Activated naive CD4-positive, alpha-beta T cell treated with anti-CD3 and anti-CD28 coated beads, Interleukin-2, amount 50 U/mL, for 24 hours (primary cell): ENCODE data around the gene PEX6.
"Not testable (repeated sequence)": the region's sequence is repeated elsewhere in the genome, so short reads cannot be mapped to it uniquely, and the experiment has no call there.

Source experiments
- H3K27ac Mint-ChIP-seq: one replicate; pipeline ENCODE4 v1.8.0; 2021; ENCODE audit warnings: mild to moderate bottlenecking, mixed read lengths
- H3K27me3 Mint-ChIP-seq: one replicate; pipeline ENCODE4 v1.8.0; 2021; ENCODE audit warnings: mixed read lengths
- H3K36me3 Mint-ChIP-seq: one replicate; pipeline ENCODE4 v1.8.0; 2021; ENCODE audit warnings: mixed read lengths
- H3K4me1 Mint-ChIP-seq: one replicate; pipeline ENCODE4 v1.8.0; 2021; ENCODE audit warnings: mixed read lengths
- H3K4me3 Mint-ChIP-seq: one replicate; pipeline ENCODE4 v1.8.0; 2021; ENCODE audit warnings: mild to moderate bottlenecking, mixed read lengths
- H3K9me3 Mint-ChIP-seq: one replicate; pipeline ENCODE4 v1.8.0; 2021; ENCODE audit warnings: mixed read lengths

The PEX6 gene

DNA sequence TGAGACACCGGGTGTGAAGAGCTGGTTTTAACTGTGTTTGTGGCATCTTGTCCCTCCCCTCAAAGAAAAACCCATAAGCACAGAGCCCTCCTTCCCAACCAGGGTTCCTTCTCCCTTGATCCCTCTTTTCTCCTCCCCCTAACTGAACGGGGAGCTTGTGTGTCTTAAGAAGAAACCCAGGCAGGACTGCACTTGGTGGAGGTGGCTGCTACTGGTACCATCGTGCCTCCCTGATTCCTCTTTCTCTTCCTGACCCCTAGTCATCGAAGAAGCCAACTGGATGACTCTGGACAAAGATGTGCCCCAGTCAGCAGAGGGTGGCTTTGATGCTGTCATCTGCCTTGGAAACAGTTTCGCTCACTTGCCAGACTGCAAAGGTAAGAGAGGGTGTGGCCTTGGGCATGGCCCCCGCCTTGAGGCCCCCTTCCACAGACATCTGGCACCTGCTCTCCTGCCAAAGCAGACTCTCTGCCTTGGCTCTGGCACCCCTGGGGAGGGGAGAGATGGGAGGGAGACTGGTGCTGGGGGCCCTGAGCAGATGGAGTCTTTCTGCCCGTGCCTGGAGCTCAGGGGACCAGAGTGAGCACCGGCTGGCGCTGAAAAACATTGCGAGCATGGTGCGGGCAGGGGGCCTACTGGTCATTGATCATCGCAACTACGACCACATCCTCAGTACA, 16.3 kb downstream of the PEX6 start:
- H3K36me3 Mint-ChIP-seq: peaks cover 8% of the 10 kb centered on the region
- H3K4me3 Mint-ChIP-seq: peak overlapping the region; percentile 36
- no peaks in the 10 kb centered on the region for H3K27me3 Mint-ChIP-seq
- no peak overlapping the region for H3K27ac Mint-ChIP-seq
- peaks cover 17% of the 10 kb centered on the region for H3K4me1 Mint-ChIP-seq
- H3K9me3 Mint-ChIP-seq: no peaks in the 10 kb centered on the region

DNA sequence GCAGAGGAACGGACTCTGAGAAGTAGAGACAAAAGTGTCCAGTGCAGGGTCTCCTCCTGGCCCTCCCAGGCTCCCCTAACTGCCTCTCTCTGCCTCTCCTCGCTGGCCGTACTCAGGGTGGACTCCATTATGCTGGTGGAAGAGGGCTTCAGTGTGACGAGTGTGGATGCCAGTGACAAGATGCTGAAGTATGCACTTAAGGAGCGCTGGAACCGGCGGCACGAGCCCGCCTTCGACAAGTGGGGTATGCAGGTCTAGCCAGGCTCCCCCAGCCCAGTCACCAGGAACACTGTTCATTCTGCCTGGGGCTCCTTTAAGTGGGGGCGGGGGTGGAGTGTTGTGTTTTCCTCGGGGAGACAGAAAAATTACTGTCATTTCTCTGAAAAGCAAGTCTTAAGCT, 16.9 kb downstream of the PEX6 start:
- H3K27me3 Mint-ChIP-seq: no peaks in the 10 kb centered on the region

DNA sequence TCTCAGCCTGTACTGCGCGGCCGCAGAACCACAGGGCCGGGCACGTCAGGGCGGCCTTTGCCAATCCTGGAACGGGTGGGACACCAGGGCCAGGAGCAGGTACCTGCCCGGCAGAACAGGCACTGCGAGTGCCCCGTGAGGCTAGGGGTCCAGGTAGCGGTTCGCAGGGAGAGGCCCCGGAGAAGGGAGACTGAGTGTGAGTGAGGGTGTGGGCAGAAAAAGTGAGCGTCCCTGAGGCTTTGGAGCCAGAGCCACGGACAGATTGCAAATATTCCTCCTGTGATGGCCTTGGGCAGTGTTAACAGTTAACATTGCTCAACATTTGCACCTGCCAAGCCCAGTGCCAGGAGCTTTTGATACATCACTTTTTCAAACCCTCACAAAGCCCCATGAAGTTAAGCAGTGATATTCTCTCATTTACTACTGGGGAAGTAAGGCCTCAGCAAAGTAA, 17.9 kb downstream of the PEX6 start:
- Mint-ChIP-seq H3K27ac (no peak overlapping the region), H3K36me3 (peaks cover 8% of the 10 kb centered on the region), H3K4me1 (peaks cover 17% of the 10 kb centered on the region), H3K4me3 (peak overlapping the region; percentile 77), H3K9me3 (no peaks in the 10 kb centered on the region), H3K27me3 (no peaks in the 10 kb centered on the region)

More for the DNA sequence above, 16.9 kb downstream of the PEX6 start:
- Mint-ChIP-seq H3K27ac (no peak overlapping the region), H3K4me3 (peak overlapping the region; percentile 36), H3K4me1 (peaks cover 17% of the 10 kb centered on the region), H3K9me3 (no peaks in the 10 kb centered on the region), H3K36me3 (peaks cover 8% of the 10 kb centered on the region)

DNA sequence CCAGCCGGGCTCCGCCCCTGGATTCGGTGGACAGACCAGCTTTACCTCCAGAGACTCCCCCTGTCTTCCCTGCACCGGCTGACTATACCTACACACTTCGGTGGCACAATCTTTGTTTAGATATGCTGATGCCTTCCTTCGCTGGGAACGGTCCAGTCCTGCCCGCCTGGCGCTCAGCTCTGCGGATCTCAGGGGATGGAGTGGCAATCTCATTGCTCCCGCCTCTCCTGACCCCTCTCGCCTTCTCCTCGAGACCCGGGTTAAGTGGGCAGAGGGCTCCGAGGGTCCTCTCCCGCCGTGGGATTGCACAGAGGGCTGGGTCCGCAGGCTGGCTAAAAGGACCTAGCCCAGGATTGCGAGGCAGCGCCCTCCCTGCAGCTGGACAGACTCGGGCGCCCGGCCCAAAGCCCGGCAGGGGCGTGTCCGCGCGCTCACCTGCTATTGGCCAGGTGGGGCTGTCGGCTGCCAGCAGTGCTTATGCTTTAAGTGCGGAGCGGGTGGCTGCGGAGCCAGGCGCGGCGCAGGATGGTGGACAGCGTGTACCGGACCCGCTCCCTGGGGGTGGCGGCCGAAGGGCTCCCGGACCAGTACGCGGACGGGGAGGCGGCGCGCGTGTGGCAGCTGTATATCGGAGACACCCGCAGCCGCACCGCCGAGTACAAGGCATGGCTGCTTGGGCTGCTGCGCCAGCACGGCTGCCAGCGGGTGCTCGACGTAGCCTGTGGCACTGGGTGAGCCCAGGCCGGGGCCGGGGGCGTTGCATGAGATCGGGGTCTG, 18.6 kb downstream of the PEX6 start, which contains the start of gene GNMT:
TSS of gene GNMT (plus strand) at position 512 of the 777 bp plus-strand sequence. CDS start at position 526, 14 bp downstream.
- peak within 1 kb of the TSS; percentile 77 for H3K4me3 Mint-ChIP-seq
- no peak within 1 kb of the TSS for H3K27ac Mint-ChIP-seq
- peaks cover 5% of the 10 kb centered on the region for H3K36me3 Mint-ChIP-seq
- no peaks in the 10 kb centered on the region for H3K9me3 Mint-ChIP-seq
- H3K4me1 Mint-ChIP-seq: peaks cover 17% of the 10 kb centered on the region
- H3K27me3 Mint-ChIP-seq: no peaks in the 10 kb centered on the region

DNA sequence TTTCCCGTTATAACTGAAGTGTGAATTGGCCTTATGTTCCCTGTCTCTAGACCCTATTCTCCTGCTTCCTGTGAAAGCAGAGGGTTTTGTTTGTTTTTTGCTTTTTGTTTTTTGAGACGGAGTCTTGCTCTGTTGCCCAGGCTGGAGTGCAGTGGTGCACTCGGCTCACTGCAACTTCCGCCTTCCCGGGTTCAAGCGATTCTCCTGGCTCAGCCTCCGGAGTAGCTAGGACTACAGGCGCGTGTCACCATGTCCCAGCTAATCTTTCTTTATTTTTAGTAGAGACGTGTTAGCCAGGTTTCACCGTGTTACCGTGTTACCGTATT, 19.1 kb downstream of the PEX6 start:
- H3K4me3 Mint-ChIP-seq: peak overlapping the region; percentile 77
- peaks cover 4% of the 10 kb centered on the region for H3K36me3 Mint-ChIP-seq
- peaks cover 17% of the 10 kb centered on the region for H3K4me1 Mint-ChIP-seq
- no peak overlapping the region for H3K27ac Mint-ChIP-seq
- no peaks in the 10 kb centered on the region for H3K27me3 Mint-ChIP-seq
- no peaks in the 10 kb centered on the region for H3K9me3 Mint-ChIP-seq

DNA sequence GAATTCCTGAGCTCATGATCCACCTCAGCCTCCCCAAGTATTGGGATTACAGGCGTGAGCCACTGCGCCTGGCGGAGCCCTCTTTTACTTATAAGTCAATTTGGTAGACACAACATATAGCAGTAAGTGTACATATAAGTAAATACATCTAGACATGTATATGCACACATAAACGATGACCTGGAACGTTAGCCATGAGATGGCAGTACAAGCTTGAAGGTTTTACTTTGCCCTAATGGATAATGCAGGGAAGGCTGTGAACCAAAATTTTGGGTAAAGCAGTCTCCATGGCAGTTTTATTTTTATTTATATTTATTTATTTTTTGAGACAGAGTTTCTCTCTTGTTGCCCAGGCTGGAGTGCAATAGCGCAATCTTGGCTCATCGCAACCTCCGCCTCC, 20.9 kb downstream of the PEX6 start:
- H3K4me1 Mint-ChIP-seq: peaks cover 17% of the 10 kb centered on the region
- no peaks in the 10 kb centered on the region for H3K9me3 Mint-ChIP-seq
- no peak overlapping the region for H3K27ac Mint-ChIP-seq
- H3K4me3 Mint-ChIP-seq: no peak overlapping the region
- no peaks in the 10 kb centered on the region for H3K27me3 Mint-ChIP-seq
- no peaks in the 10 kb centered on the region for H3K36me3 Mint-ChIP-seq

DNA sequence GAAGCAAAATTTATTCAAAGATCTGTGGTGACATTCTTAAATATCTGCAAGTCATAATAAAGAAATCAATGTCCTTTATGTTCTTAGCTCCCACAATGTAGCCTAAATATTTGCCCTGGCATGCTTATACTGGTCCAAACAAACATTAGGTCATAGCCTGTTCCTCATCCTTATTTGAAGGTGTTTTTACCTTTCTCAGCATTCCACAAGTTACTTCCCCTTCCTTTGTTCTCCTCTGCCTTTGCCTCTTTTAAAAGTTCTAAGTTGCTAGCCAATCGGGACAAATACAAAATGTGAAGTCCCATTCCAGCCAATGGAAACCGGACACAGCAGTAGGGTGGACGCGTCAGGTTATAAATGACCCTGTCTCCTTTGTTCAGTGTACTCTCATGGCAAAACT, 24.6 kb downstream of the PEX6 start:
- not testable (repeated sequence) for H3K9me3 Mint-ChIP-seq, H3K4me1 Mint-ChIP-seq, H3K36me3 Mint-ChIP-seq, H3K27ac Mint-ChIP-seq, H3K27me3 Mint-ChIP-seq, H3K4me3 Mint-ChIP-seq

DNA sequence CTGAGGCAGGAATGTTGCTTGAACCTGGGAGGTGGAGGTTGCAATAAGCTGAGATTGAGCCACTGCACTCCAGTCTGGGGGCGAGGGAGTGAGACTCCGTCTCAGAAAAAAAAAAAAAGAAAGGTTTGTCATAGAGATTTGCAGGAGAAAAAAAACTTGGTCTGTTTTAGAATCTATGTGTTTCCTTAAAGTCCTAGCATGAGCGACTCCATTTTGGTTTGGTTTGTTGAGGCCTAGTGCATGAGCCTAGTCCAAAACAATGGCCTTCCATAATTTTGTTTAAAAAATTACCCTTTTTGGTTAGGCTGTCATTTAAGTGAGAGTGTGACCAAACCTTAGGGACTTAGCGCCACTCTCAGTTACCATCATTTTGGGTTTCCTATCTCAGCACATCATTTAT, 26.6 kb downstream of the PEX6 start:
- Mint-ChIP-seq H3K36me3 (peaks cover 2% of the 10 kb centered on the region), H3K4me3 (no peak overlapping the region), H3K27ac (no peak overlapping the region), H3K27me3 (no peaks in the 10 kb centered on the region), H3K9me3 (no peaks in the 10 kb centered on the region), H3K4me1 (no peaks in the 10 kb centered on the region)

DNA sequence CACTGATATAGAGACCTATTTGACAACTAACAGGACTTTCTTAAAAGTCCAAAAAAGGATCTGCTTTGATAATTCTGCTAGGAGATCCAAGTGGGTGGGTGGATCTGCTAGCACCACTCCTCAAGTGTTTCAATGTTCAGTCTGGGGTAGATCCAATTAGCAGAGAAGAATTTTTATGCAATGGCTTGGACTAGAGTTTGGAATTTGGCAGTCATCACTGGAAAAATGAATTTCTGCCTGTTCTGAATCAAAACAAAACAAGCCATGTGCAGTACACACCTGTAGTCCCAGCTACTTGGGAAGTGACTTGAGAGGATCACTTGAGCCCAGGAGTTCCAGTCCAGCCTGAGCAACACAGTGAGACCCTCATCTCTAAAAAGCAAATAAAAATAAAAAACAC, 31.0 kb downstream of the PEX6 start:
- no peaks in the 10 kb centered on the region for H3K27me3 Mint-ChIP-seq
- H3K27ac Mint-ChIP-seq: peak overlapping the region; percentile 43
- H3K36me3 Mint-ChIP-seq: peaks cover 6% of the 10 kb centered on the region
- H3K4me3 Mint-ChIP-seq: no peak overlapping the region
- no peaks in the 10 kb centered on the region for H3K9me3 Mint-ChIP-seq
- H3K4me1 Mint-ChIP-seq: no peaks in the 10 kb centered on the region

DNA sequence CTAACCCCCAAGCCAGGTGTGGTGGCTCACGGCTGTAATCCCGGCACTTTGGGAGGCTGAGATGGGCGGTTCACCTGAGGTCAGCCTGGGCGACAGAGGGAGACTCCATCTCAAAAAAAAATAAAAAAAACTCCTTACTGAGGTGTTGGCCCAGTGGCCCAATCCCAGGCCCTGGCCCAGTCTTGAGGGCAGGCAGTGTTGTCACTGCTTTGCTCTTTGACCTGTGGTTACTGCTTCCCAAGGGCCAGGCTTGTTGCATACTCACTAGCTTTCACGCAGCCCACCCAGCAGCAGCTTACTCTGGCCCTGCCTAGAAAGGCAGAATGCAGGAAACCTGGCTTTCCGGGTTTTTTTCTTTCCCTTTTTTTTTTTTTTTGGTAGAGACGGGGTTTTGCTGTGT, 36.5 kb downstream of the PEX6 start:
- Mint-ChIP-seq H3K27me3 (no peaks in the 10 kb centered on the region), H3K9me3 (no peaks in the 10 kb centered on the region), H3K4me1 (peaks cover 4% of the 10 kb centered on the region), H3K27ac (no peak overlapping the region), H3K36me3 (peaks cover 8% of the 10 kb centered on the region), H3K4me3 (no peak overlapping the region)

DNA sequence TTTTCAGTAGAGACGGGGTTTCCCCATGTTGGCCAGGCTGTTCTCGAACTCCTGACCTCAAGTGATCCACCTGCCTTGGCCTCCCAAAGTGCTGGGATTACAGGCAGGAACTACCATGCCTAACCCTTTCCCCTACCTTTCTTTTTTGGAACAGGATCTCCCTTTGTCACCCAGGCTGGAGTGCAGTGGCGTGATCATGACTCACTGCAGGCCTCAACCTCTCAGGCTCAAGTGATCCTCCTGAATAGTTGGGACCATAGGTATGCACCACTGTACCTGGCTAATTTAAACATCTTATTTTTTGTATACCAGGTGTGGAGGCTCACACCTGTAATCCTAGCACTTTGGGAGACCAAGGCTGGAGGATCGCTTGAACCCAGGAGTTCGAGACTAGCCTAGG, 37.6 kb downstream of the PEX6 start:
- not testable (repeated sequence) for H3K4me3 Mint-ChIP-seq, H3K9me3 Mint-ChIP-seq, H3K27me3 Mint-ChIP-seq
- H3K36me3 Mint-ChIP-seq: peaks cover 12% of the 10 kb centered on the region
- peaks cover 10% of the 10 kb centered on the region for H3K4me1 Mint-ChIP-seq
- H3K27ac Mint-ChIP-seq: peak overlapping the region; percentile 51

DNA sequence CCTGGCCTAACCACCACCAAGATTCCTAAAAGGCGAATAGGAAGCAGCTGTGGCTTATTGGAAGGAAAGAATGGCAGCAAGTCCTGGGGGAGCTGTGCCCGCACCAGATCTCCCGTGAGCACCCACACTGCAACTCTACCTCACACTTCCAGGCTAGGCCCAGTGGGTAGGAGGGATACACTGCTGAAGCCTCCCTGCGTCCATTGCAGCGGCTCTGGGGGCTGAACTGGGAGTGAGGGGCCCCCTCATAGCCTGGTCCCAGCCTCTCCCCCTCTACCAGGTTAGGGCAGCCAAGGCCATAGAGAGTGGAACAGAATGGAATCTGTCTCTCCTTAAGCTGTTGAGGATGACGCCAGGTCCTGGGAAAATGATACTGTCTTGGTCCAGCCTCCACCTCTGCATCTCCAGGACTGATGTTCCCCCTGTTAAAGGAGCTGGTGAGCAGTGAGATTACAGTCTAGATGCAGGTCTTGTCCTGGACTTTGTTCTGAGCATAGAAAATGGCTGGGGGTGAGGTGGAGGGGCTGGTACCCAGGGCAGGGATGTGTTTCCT, 38.4 kb downstream of the PEX6 start:
- Mint-ChIP-seq H3K9me3 (no peaks in the 10 kb centered on the region), H3K36me3 (peaks cover 12% of the 10 kb centered on the region), H3K27ac (no peak overlapping the region), H3K4me1 (peaks cover 16% of the 10 kb centered on the region), H3K4me3 (no peak overlapping the region), H3K27me3 (no peaks in the 10 kb centered on the region)

DNA sequence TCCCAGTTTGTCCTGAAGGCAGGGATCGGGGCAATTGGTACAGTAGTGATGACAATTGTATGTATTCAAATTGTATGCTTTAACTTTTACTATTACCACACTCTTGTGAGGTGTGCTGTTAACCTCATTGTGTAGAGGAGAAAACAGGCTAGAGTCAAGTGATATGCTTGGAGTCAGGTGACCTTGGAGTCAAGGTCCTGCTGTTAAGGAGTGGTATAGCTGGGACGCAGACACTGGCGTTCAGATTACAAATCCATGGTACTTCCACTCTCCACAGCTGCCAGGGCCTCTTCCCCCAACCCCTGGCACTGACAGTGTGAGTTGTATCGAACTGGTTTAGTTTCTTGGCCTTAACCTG, 39.2 kb downstream of the PEX6 start:
- H3K9me3 Mint-ChIP-seq: no peaks in the 10 kb centered on the region
- H3K27ac Mint-ChIP-seq: no peak overlapping the region
- H3K36me3 Mint-ChIP-seq: peaks cover 12% of the 10 kb centered on the region
- peaks cover 20% of the 10 kb centered on the region for H3K4me1 Mint-ChIP-seq
- no peak overlapping the region for H3K4me3 Mint-ChIP-seq
- H3K27me3 Mint-ChIP-seq: no peaks in the 10 kb centered on the region

DNA sequence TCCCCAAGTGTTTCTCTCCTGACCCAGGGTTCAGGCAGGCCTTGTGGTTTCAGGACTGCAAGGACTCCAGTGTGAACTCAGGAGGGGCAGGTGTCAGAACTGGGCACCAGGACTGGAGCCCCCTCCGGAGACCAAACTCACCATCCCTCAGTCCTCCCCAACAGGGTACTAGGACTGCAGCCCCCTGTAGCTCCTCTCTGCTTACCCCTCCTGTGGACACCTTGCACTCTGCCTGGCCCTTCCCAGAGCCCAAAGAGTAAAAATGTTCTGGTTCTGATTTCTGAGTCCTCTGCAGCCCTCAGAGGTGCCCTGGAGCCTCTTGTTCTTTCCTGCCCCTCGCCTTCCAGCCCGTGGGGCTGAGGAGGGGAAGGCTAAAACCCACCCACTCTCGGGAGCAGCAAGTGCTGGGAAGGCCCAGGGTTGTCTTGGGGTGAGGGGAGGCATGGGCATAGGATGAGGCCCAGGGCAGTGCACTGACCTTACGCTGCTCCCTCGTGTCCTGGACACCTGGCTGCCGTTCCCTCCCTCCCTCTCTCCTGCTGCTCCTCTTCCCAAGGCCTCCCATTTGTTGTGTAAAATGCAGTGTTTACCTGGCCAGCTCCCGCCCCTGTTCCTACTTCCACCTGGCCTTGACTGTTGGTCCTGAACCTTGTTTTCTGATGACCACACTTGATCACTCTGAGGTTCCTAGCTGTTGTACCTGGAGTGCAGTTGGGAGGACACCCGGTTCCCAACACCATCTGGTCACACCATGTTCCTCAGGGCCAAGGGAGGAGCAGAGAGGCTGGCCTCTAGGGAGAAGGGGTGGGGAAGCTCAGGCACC, 39.8 kb downstream of the PEX6 start:
- Mint-ChIP-seq H3K4me3 (no peak overlapping the region), H3K4me1 (peaks cover 22% of the 10 kb centered on the region), H3K27ac (peak overlapping the region; percentile 14), H3K9me3 (no peaks in the 10 kb centered on the region), H3K27me3 (no peaks in the 10 kb centered on the region), H3K36me3 (peaks cover 12% of the 10 kb centered on the region)

DNA sequence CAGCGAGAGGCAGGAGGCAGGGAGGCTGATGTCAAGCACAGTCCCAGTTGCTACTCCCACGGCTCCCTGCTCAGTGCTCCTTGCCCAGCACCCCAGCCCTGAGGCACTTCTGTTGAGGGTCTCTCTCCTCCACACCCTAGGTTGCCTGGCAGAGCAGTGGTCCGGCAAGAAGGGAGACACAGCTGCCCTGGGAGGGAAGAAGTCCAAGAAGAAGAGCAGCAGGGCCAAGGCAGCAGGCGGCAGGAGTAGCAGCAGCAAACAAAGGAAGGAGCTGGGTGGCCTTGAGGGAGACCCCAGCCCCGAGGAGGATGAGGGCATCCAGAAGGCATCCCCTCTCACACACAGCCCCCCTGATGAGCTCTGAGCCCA, 40.6 kb downstream of the PEX6 start:
- H3K36me3 Mint-ChIP-seq: peaks cover 13% of the 10 kb centered on the region
- peaks cover 30% of the 10 kb centered on the region for H3K4me1 Mint-ChIP-seq
- H3K27ac Mint-ChIP-seq: no peak overlapping the region
- no peak overlapping the region for H3K4me3 Mint-ChIP-seq
- H3K9me3 Mint-ChIP-seq: no peaks in the 10 kb centered on the region
- no peaks in the 10 kb centered on the region for H3K27me3 Mint-ChIP-seq
